RWPE2 (cell line): Measurements from ENCODE around the gene PRTG.
"Not testable (repeated sequence)": the region's sequence is repeated elsewhere in the genome, so short reads cannot be mapped to it uniquely, and the experiment has no call there.

Experiments
- ATAC-seq: fragments of 200-7000 bp; cut with Tn5 transposase; 3 replicates; pipeline ENCODE4 v1.9.1; 2021; ENCODE audit warnings: low read depth
- DNase-seq: peaks from one replicate; pipeline ENCODE4 v3.0.0-alpha.2; 2020; ENCODE audit warnings: low spot score
- H3K27ac ChIP-seq: fragments of 450-650 bp; 2 replicates; pipeline ENCODE4 v1.5.1; 2017; ENCODE audit warnings: mild to moderate bottlenecking; ENCODE audit not compliant: poor library complexity, severe bottlenecking
- H3K27me3 ChIP-seq: fragments of 250-450 bp; sonication (Bioruptor Pico); 2 replicates; pipeline ENCODE4 v1.5.1; 2021; ENCODE audit warnings: mild to moderate bottlenecking, moderate library complexity; ENCODE audit not compliant: insufficient read depth, poor library complexity, severe bottlenecking
- H3K36me3 ChIP-seq: fragments of 250-450 bp; sonication (Bioruptor Pico); 2 replicates; pipeline ENCODE4 v1.5.1; 2020; ENCODE audit warnings: low read depth, mild to moderate bottlenecking, moderate library complexity
- H3K4me1 ChIP-seq: fragments of 250-450 bp; sonication (Bioruptor Pico); 2 replicates; pipeline ENCODE4 v1.5.1; 2021; ENCODE audit warnings: mild to moderate bottlenecking, moderate library complexity; ENCODE audit not compliant: insufficient read depth, poor library complexity, severe bottlenecking
- H3K4me3 ChIP-seq: fragments of 250-450 bp; sonication (Bioruptor Pico); 2 replicates; pipeline ENCODE4 v1.5.1; 2021; ENCODE audit warnings: mild to moderate bottlenecking, moderate library complexity; ENCODE audit not compliant: severe bottlenecking
- H3K9me3 ChIP-seq: fragments of 250-450 bp; sonication (Bioruptor Pico); 2 replicates; pipeline ENCODE4 v1.5.1; 2021; ENCODE audit warnings: mild to moderate bottlenecking, moderate library complexity; ENCODE audit not compliant: severe bottlenecking
- CTCF ChIP-seq: fragments of 450-650 bp; IDR thresholded peaks from one replicate; pipeline ENCODE4 v1.5.1; 2017; ENCODE audit warnings: mild to moderate bottlenecking, moderate library complexity; ENCODE audit not compliant: poor library complexity, severe bottlenecking

Gene PRTG

GRCh38 chr15:55742927-55743728 lies at the start of gene PRTG:
PRTG (minus strand) TSS chr15:55743152; CDS start chr15:55742931, 221 bp downstream.
- Histone ChIP-seq H3K4me3 (peak within 1 kb of the TSS; percentile 71), H3K4me1 (no peaks in the 10 kb centered on the region), H3K27ac (no peak within 1 kb of the TSS), H3K36me3 (no peaks in the 10 kb centered on the region), H3K9me3 (no peaks in the 10 kb centered on the region), H3K27me3 (peaks cover 35% of the 10 kb centered on the region)
- peak; percentile 1 for TF ChIP-seq CTCF
- DNase-seq (peak; percentile 82), ATAC-seq (peak; percentile 81)

- H3K4me3 ChIP-seq: no peak overlapping the region
- no peak for TF ChIP-seq CTCF
- H3K4me1 ChIP-seq: peaks cover 13% of the 10 kb centered on the region
- DNase-seq: no peak
- H3K27ac ChIP-seq: peak overlapping the region; percentile 38
- no peaks in the 10 kb centered on the region for H3K27me3 ChIP-seq
- no peaks in the 10 kb centered on the region for H3K9me3 ChIP-seq
- peak; percentile 96 for ATAC-seq
- H3K36me3 ChIP-seq: no peaks in the 10 kb centered on the region
Measured at GRCh38 chr15:55791551-55792400, 48.8 kb upstream of the PRTG start.

- no peak overlapping the region for H3K27ac ChIP-seq
- no peaks in the 10 kb centered on the region for H3K36me3 ChIP-seq
- peak; percentile 73 for TF ChIP-seq CTCF
- DNase-seq (no peak), ATAC-seq (no peak)
- peaks cover 13% of the 10 kb centered on the region for H3K4me1 ChIP-seq
- no peaks in the 10 kb centered on the region for H3K9me3 ChIP-seq
- no peak overlapping the region for H3K4me3 ChIP-seq
- H3K27me3 ChIP-seq: no peaks in the 10 kb centered on the region
Measured at GRCh38 chr15:55789066-55789660, 46.2 kb upstream of the PRTG start.

GRCh38 chr15:55786341-55786740 lies 43.4 kb upstream of the PRTG start:
- H3K4me3 ChIP-seq: no peak overlapping the region
- H3K27me3 ChIP-seq: no peaks in the 10 kb centered on the region
- no peak for ATAC-seq
- no peak for TF ChIP-seq CTCF
- no peak for DNase-seq
- H3K36me3 ChIP-seq: no peaks in the 10 kb centered on the region
- H3K4me1 ChIP-seq: peaks cover 3% of the 10 kb centered on the region
- no peaks in the 10 kb centered on the region for H3K9me3 ChIP-seq
- H3K27ac ChIP-seq: no peak overlapping the region

GRCh38 chr15:55785593-55785992 lies 42.6 kb upstream of the PRTG start:
- not testable (repeated sequence) for H3K27ac ChIP-seq, H3K4me1 ChIP-seq, H3K27me3 ChIP-seq, DNase-seq, H3K4me3 ChIP-seq, ATAC-seq, H3K9me3 ChIP-seq, H3K36me3 ChIP-seq
